ENCODE data around the gene MC1R.
A peak's percentile ranks its signal among the peaks of the same experiment; 100 is the strongest.

MC1R gene

DNA sequence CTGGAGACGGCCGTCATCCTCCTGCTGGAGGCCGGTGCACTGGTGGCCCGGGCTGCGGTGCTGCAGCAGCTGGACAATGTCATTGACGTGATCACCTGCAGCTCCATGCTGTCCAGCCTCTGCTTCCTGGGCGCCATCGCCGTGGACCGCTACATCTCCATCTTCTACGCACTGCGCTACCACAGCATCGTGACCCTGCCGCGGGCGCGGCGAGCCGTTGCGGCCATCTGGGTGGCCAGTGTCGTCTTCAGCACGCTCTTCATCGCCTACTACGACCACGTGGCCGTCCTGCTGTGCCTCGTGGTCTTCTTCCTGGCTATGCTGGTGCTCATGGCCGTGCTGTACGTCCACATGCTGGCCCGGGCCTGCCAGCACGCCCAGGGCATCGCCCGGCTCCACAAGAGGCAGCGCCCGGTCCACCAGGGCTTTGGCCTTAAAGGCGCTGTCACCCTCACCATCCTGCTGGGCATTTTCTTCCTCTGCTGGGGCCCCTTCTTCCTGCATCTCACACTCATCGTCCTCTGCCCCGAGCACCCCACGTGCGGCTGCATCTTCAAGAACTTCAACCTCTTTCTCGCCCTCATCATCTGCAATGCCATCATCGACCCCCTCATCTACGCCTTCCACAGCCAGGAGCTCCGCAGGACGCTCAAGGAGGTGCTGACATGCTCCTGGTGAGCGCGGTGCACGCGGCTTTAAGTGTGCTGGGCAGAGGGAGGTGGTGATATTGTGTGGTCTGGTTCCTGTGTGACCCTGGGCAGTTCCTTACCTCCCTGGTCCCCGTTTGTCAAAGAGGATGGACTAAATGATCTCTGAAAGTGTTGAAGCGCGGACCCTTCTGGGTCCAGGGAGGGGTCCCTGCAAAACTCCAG, 1.1 kb downstream of the MC1R start:
- no peak overlapping the region for H3K4me3 ChIP-seq (ENCODE audit: low read depth in 1 of 2, low read length in 2 of 2)
- peaks cover 14% of the 10 kb centered on the region for H3K27me3 ChIP-seq (ENCODE audit: low read depth, low read length)
- peaks cover 3 to 42% of the 10 kb centered on the region in 2 donors for H3K4me1 ChIP-seq (ENCODE audit: control insufficient read depth in 1 of 2, insufficient read depth in 2 of 2, low read length in 2 of 2)
- no peaks in the 10 kb centered on the region for H3K9me3 ChIP-seq (ENCODE audit: control insufficient read depth in 1 of 2, low read length in 2 of 2)
- no peaks in the 10 kb centered on the region for H3K36me3 ChIP-seq (ENCODE audit: control insufficient read depth in 1 of 2, insufficient read depth in 2 of 2, low read length in 2 of 2)
- H3K27ac ChIP-seq (ENCODE audit: low read length): no peak overlapping the region

DNA sequence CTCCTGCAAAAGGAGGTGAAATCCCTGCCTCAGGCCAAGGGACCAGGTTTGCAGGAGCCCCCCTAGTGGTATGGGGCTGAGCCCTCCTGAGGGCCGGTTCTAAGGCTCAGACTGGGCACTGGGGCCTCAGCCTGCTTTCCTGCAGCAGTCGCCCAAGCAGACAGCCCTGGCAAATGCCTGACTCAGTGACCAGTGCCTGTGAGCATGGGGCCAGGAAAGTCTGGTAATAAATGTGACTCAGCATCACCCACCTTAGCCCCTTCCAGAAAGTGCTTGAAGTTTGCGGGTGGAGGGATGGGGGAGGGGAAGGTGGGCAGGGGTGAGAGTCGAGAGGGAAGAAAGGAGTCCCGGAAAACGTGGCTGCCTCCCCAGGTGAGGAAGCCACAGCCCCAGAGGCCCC, 2.1 kb downstream of the MC1R start:
- peaks cover 14% of the 10 kb centered on the region for H3K27me3 ChIP-seq (ENCODE audit: low read depth, low read length)
- H3K4me1 ChIP-seq (ENCODE audit: control insufficient read depth in 1 of 2, insufficient read depth in 2 of 2, low read length in 2 of 2): peaks cover 3 to 47% of the 10 kb centered on the region in 2 donors
- H3K9me3 ChIP-seq (ENCODE audit: control insufficient read depth in 1 of 2, low read length in 2 of 2): no peaks in the 10 kb centered on the region
- no peak overlapping the region for H3K4me3 ChIP-seq (ENCODE audit: low read depth in 1 of 2, low read length in 2 of 2)
- H3K27ac ChIP-seq (ENCODE audit: low read length): no peak overlapping the region
- H3K36me3 ChIP-seq (ENCODE audit: control insufficient read depth in 1 of 2, insufficient read depth in 2 of 2, low read length in 2 of 2): no peaks in the 10 kb centered on the region

DNA sequence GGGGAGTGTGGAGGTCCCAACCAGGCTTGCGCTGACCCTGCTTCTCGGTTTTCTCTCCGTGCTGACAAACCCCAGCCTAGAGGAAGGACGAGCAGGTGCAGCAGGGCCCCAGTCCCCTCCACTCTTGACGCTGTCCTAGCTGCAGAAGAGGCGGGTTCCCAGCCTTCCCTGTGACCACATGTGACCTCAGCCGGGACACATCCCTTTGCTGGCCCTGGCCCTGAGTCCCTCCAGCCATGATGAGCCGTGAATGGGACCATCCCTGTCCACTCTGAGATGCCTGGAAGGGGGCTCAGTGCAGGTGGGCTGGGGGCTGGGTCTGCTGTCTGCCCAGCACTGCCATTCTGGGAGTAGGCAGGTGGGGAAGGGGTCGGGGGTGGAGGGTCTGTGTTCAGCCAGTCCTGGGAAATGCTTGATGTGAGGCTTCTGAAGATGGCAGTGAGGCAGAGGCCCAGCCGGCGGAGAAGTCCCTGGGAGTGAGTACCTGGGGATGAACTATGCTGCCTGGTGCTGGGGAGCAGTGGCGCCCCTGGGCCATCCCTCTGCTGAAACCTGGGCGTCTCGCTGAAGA, 2.6 kb downstream of the MC1R start:
- Histone ChIP-seq H3K9me3 (ENCODE audit: control insufficient read depth in 1 of 2, low read length in 2 of 2) (no peaks in the 10 kb centered on the region), H3K4me1 (ENCODE audit: control insufficient read depth in 1 of 2, insufficient read depth in 2 of 2, low read length in 2 of 2) (peaks cover 3 to 52% of the 10 kb centered on the region in 2 donors), H3K27me3 (ENCODE audit: low read depth, low read length) (peaks cover 14% of the 10 kb centered on the region), H3K27ac (ENCODE audit: low read length) (peak overlapping the region; percentile 49), H3K36me3 (ENCODE audit: control insufficient read depth in 1 of 2, insufficient read depth in 2 of 2, low read length in 2 of 2) (no peaks in the 10 kb centered on the region), H3K4me3 (ENCODE audit: low read depth in 1 of 2, low read length in 2 of 2) (no peak overlapping the region)

DNA sequence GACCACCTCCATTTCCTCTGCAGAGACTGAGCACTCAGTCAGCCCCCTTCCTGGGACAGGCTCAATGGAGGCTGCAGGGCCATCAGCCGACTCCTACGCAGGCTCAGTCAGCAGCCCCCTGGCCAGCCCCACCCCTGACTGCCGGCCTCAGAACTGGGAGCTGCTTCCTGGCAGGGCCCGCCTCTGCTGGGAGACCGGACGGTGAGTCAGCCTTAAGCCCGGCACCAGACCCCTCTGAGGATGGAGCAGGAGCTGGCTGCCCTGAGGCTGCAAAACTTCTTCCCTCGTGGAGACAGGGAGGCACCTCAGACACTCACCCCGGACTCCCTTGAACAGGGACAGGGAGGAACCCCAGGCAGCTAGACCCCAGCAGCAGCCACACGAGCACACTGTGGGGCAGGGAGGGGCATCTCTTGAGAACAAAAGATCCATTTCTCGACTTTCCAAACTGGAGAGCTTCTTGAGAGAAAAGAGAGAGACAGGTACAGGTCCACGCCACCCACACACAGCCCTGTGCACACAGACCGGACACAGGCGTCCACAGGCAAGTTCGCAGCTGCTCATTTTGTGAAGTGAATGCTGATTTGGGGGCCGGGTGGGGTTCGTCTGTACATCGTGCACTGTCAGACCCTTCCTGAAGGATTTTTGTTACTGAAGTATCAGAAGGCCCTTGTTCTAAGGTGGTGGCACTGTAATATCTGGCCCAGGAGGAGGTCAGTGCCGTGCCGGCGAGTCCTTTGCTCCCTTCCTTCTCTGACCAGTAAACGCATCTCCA, 3.2 kb downstream of the MC1R start:
- H3K27me3 ChIP-seq (ENCODE audit: low read depth, low read length): peaks cover 14% of the 10 kb centered on the region
- H3K27ac ChIP-seq (ENCODE audit: low read length): peak overlapping the region; percentile 96
- H3K36me3 ChIP-seq (ENCODE audit: control insufficient read depth in 1 of 2, insufficient read depth in 2 of 2, low read length in 2 of 2): no peaks in the 10 kb centered on the region
- H3K4me3 ChIP-seq (ENCODE audit: low read depth in 1 of 2, low read length in 2 of 2): peak overlapping the region; percentile 23 to 69
- H3K9me3 ChIP-seq (ENCODE audit: control insufficient read depth in 1 of 2, low read length in 2 of 2): no peaks in the 10 kb centered on the region
- H3K4me1 ChIP-seq (ENCODE audit: control insufficient read depth in 1 of 2, insufficient read depth in 2 of 2, low read length in 2 of 2): peaks cover 3 to 57% of the 10 kb centered on the region in 2 donors

DNA sequence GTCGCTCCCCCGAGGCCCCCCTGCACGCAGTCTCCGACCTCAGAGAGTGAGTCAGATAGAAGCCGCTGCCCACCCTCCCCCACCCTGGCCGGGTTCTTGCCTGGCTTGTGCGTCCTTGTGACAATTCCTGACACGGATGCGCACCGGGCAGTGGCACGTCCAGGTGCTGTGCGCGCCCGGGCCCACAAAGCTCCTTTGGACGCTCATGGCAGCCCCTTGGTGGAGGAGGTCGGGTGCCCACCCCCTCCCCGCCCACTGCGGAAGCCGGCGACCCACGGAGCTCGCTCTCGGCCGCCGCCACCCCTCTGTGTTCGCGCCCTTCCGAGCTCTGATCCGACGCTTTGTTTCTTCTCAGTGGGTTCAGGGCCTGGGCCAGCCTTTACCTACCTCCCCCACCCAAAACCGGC, 3.8 kb downstream of the MC1R start:
- no peaks in the 10 kb centered on the region for H3K9me3 ChIP-seq (ENCODE audit: control insufficient read depth in 1 of 2, low read length in 2 of 2)
- peak overlapping the region; percentile 69 for H3K4me3 ChIP-seq (ENCODE audit: low read depth in 1 of 2, low read length in 2 of 2)
- H3K27ac ChIP-seq (ENCODE audit: low read length): peak overlapping the region; percentile 96
- no peaks in the 10 kb centered on the region for H3K36me3 ChIP-seq (ENCODE audit: control insufficient read depth in 1 of 2, insufficient read depth in 2 of 2, low read length in 2 of 2)
- peaks cover 14% of the 10 kb centered on the region for H3K27me3 ChIP-seq (ENCODE audit: low read depth, low read length)
- peaks cover 3 to 57% of the 10 kb centered on the region in 2 donors for H3K4me1 ChIP-seq (ENCODE audit: control insufficient read depth in 1 of 2, insufficient read depth in 2 of 2, low read length in 2 of 2)

DNA sequence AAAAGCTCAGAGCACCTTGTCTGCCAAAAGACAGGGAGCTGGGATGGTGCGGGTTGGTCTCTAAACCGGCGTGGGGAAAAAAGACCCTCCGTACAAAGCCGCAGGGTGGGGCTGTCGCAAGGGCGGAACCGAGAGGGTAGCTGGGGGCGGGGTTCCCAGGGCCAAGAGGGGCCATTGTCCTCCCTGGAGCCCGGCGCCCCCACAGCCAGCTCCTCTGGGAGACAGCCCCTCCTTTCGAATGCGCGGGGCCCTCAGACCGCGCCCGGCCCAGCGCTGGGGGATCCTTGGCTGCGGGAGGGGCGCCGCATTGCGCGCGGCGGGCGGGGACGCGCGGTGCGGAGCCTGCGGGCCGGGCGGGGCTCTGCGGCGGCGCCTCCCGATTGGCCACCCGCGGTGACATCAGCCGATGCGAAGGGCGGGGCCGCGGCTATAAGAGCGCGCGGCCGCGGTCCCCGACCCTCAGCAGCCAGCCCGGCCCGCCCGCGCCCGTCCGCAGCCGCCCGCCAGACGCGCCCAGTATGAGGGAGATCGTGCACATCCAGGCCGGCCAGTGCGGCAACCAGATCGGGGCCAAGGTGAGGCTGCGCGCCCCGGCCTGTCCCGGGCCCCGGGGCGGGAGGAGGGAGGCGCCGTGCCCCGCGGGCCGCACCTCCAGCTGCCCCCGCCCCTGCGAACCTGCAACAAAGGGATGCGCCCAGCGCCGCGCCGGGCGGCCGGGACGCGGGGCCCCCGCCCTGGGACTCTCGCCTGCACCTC, 4.4 kb downstream of the MC1R start, which contains the start of gene TUBB3:
TSS of gene TUBB3 (plus strand) at position 459 of the 756 bp plus-strand sequence. CDS start at position 519, 60 bp downstream.
- peaks cover 3 to 52% of the 10 kb centered on the region in 2 donors for H3K4me1 ChIP-seq (ENCODE audit: control insufficient read depth in 1 of 2, insufficient read depth in 2 of 2, low read length in 2 of 2)
- H3K27ac ChIP-seq (ENCODE audit: low read length): peak within 1 kb of the TSS; percentile 96
- H3K36me3 ChIP-seq (ENCODE audit: control insufficient read depth in 1 of 2, insufficient read depth in 2 of 2, low read length in 2 of 2): no peaks in the 10 kb centered on the region
- H3K4me3 ChIP-seq (ENCODE audit: low read depth in 1 of 2, low read length in 2 of 2): peak within 1 kb of the TSS; percentile 69
- peaks cover 14% of the 10 kb centered on the region for H3K27me3 ChIP-seq (ENCODE audit: low read depth, low read length)
- H3K9me3 ChIP-seq (ENCODE audit: control insufficient read depth in 1 of 2, low read length in 2 of 2): no peaks in the 10 kb centered on the region

DNA sequence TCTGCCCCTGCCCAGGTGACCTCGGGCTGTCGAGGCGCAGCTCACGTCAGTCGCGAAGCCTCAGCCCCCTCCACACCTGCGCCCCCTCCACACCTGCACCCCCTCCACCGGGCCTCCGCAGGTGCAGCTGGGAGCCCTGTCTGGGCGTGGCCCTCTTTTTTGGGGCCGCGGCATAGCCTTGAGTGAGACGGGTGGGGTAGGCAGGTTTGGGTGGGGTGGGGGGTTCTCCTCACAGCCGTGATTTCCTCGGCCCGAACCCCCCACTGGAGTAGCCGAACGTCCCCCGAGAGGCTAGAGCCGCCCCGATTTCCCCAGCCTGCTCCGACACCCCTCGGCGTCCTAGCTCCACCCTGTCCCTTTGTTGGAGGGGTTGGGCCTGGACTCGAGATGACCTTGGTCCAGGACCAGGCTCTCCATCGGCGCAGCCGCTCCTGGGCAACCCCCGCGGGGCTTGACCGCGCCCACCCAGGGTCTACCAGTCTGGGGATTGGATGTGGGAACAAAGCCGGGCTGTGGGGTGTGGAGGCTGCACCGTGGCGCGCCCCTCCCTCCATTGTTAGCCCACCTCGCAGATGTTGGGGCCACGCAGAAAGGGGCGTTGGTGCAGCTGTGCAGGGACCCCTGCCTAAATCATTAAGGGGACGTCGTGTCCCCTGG, 5.1 kb downstream of the MC1R start:
- H3K36me3 ChIP-seq (ENCODE audit: control insufficient read depth in 1 of 2, insufficient read depth in 2 of 2, low read length in 2 of 2): no peaks in the 10 kb centered on the region
- H3K4me1 ChIP-seq (ENCODE audit: control insufficient read depth in 1 of 2, insufficient read depth in 2 of 2, low read length in 2 of 2): peaks cover 3 to 45% of the 10 kb centered on the region in 2 donors
- H3K27ac ChIP-seq (ENCODE audit: low read length): no peak overlapping the region
- no peaks in the 10 kb centered on the region for H3K9me3 ChIP-seq (ENCODE audit: control insufficient read depth in 1 of 2, low read length in 2 of 2)
- H3K4me3 ChIP-seq (ENCODE audit: low read depth in 1 of 2, low read length in 2 of 2): peak overlapping the region in 1 of 2 donors; percentile 69
- H3K27me3 ChIP-seq (ENCODE audit: low read depth, low read length): peaks cover 10% of the 10 kb centered on the region

DNA sequence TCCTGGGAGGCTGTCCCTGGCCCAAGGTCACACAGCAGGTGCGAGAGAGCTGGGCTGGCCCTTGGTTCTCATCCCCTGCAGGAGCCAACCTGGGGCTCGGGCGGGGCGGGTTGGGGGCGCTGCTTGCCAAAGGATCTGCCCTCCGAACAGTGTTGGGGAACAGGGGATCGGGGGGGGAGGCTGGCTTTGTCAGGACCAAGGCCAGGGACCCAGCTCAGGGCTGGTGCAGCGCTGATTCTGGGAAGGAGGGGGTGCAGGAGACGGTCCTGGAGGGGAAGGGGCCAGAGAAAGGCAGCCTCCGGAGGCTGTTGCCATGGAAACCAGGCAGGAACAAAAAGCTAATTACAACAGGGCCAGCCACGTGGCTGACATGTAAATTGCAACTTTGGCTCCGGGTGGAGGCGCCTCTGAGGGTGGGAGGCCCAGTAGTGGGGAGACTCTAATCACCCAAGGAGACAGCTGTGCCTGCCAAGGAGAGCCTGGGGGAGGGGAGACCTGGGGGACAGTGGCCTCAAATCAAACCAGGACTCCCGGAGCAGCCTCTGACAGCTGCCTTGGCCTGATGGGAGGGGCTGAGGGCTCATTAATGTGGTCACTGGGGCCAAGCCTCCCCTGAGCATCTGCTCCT, 5.7 kb downstream of the MC1R start:
- Histone ChIP-seq H3K9me3 (ENCODE audit: control insufficient read depth in 1 of 2, low read length in 2 of 2) (no peaks in the 10 kb centered on the region), H3K4me3 (ENCODE audit: low read depth in 1 of 2, low read length in 2 of 2) (no peak overlapping the region), H3K27me3 (ENCODE audit: low read depth, low read length) (peaks cover 5% of the 10 kb centered on the region), H3K4me1 (ENCODE audit: control insufficient read depth in 1 of 2, insufficient read depth in 2 of 2, low read length in 2 of 2) (peaks cover 3 to 41% of the 10 kb centered on the region in 2 donors), H3K36me3 (ENCODE audit: control insufficient read depth in 1 of 2, insufficient read depth in 2 of 2, low read length in 2 of 2) (no peaks in the 10 kb centered on the region), H3K27ac (ENCODE audit: low read length) (no peak overlapping the region)

DNA sequence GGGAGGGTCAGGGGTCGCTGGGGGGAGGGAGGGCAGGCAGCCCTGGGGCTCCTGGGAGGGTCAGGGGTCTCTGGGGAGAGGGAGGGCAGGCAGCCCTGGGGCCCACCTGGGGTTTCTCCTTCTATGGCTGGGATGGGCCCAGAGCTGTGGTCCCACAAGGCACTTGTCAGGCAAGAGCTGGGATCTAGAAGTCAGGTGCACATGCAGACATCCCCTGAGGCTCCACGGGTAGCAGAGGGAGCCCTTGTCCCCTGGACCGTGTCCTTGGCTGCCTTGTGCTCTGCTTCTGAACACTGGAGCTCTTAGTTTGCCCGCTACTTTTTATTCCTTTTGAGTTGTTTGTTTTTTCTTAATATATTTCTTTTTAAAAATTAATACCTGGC, 6.3 kb downstream of the MC1R start:
- peaks cover 3 to 41% of the 10 kb centered on the region in 2 donors for H3K4me1 ChIP-seq (ENCODE audit: control insufficient read depth in 1 of 2, insufficient read depth in 2 of 2, low read length in 2 of 2)
- peaks cover 5% of the 10 kb centered on the region for H3K27me3 ChIP-seq (ENCODE audit: low read depth, low read length)
- H3K36me3 ChIP-seq (ENCODE audit: control insufficient read depth in 1 of 2, insufficient read depth in 2 of 2, low read length in 2 of 2): no peaks in the 10 kb centered on the region
- no peak overlapping the region for H3K4me3 ChIP-seq (ENCODE audit: low read depth in 1 of 2, low read length in 2 of 2)
- no peak overlapping the region for H3K27ac ChIP-seq (ENCODE audit: low read length)
- no peaks in the 10 kb centered on the region for H3K9me3 ChIP-seq (ENCODE audit: control insufficient read depth in 1 of 2, low read length in 2 of 2)

DNA sequence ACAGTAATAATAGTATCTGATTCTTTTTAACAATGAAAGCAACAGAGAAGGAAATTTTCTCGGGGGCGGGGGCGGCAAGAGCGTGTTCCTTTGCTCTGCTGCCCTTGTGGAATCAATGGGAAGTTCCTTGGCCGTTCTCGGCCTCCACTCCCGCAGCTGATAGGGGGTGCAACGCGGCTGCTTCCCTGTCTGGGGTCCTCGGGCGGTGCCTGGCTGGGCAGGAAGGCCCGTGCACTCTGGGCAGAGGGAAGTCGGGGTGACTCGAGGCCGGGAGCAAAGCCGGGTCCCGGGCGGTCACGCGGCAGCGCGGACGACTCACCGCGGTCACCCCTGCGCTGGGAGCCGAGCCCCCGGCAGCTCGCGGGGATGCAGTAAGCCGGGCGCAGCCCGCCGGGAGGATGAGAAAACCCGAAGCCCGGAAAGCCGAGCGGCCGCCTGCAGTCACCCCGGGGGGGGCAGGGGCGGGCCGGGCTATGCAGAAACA, 7.0 kb downstream of the MC1R start:
- Histone ChIP-seq H3K27ac (ENCODE audit: low read length) (no peak overlapping the region), H3K27me3 (ENCODE audit: low read depth, low read length) (peaks cover 5% of the 10 kb centered on the region), H3K36me3 (ENCODE audit: control insufficient read depth in 1 of 2, insufficient read depth in 2 of 2, low read length in 2 of 2) (no peaks in the 10 kb centered on the region), H3K4me3 (ENCODE audit: low read depth in 1 of 2, low read length in 2 of 2) (peak overlapping the region; percentile 11 to 65), H3K9me3 (ENCODE audit: control insufficient read depth in 1 of 2, low read length in 2 of 2) (no peaks in the 10 kb centered on the region), H3K4me1 (ENCODE audit: control insufficient read depth in 1 of 2, insufficient read depth in 2 of 2, low read length in 2 of 2) (peaks cover 3 to 41% of the 10 kb centered on the region in 2 donors)
